ENCODE results near the gene TFDP1.

DNA sequence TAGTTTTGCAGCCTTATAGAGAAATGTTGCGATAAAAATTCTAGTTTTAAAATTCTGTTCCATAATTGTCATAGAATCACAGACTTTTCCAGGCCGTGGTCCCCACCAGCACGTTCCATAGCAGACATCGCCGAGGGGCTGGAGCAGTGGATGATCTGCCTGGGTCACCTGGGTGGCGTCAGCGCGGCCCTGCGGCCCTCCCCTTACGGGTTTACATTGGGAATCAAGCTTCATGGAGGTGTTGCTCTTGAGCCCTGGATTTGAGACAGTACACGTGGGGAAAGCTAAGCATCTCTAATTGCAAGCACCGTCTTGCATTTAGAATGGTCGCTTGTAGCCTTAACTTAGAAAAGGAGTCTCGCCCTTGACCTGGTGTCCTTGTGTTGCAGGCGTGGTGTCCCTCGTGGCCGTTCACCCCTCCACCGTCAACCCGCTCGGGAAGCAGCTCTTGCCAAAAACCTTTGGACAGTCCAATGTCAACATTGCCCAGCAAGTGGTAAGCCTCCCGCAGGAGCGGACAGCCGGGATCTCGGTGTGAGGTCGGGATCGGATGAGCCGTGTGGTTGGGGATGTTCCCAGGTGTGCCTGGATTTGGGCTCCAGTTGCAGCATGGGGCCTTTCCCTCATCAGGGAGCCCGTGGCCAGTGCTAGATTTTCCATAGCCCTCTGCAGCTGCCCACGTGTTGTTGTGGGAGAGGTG, 38.4 kb downstream of the TFDP1 start:
- TF ChIP-seq, protein P1, sequence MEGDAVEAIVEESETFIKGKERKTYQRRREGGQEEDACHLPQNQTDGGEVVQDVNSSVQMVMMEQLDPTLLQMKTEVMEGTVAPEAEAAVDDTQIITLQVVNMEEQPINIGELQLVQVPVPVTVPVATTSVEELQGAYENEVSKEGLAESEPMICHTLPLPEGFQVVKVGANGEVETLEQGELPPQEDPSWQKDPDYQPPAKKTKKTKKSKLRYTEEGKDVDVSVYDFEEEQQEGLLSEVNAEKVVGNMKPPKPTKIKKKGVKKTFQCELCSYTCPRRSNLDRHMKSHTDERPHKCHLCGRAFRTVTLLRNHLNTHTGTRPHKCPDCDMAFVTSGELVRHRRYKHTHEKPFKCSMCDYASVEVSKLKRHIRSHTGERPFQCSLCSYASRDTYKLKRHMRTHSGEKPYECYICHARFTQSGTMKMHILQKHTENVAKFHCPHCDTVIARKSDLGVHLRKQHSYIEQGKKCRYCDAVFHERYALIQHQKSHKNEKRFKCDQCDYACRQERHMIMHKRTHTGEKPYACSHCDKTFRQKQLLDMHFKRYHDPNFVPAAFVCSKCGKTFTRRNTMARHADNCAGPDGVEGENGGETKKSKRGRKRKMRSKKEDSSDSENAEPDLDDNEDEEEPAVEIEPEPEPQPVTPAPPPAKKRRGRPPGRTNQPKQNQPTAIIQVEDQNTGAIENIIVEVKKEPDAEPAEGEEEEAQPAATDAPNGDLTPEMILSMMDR (conservative IDR thresholded peaks at IDR 0.05): no peak
- no peak for TF ChIP-seq EZH2 (IDR thresholded peaks at IDR 0.05; ENCODE audit: low read depth)
